ENCODE data around the gene FLT3. TPM values are rescaled to one million over a fixed set of nuclear protein-coding genes. Genes with fewer than 3 reads are reported as not detected.

Gene FLT3
- total and polyA plus RNA-seq, 2 donors (not counting 1 experiment from before 2014, with no cell fraction given) = 0.13 to 0.42 TPM

DNA sequence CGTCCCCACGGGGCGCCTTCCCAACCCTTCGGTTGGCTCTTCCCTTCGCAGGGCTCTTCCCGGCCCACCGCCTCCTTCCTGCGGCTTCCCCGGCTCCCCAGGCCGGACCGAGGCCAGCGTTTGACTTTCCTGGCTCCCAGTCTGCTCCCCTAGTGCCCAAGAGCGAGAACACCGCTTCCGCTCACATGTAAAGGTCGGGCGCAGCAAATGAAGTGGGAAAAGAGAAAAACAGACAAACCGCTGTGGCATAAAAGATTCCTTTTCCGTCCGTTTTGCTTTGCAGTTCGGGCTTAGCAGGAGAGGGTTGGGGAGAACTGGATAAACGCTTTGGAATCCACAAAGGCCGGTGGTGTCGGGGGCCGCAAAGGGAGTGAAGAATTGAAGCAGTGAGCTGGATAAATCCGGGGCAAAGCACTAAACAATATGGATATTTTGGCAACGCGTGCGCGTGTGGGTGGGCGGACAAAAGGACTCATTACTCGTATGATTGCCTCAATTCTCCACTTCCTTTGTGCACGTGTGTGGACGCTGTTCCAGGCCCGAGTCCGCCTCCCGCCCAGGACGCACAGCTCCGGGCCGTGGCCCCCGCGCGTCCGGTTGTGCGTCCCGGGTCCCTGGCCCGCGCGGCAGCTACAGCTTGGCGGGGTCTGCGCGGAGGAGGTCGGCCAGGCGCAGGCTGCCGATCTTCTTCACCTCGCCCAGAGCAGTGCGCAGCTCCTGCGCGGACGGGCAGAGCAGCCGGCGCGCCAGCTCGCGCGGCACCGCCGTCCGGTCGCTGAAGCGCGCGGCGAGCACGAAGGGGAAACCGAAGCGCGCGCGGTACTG is 122.7 kb downstream of the FLT3 start:
- intact Hi-C loops (cut with micrococcal nuclease) = no loop called here
- Histone ChIP-seq H3K9me3 (ENCODE audit: control extremely low read depth in 1 of 3, control insufficient read depth in 2 of 3, insufficient read depth in 1 of 3, low read length in 2 of 3) (peaks cover 0 to 17% (median 0%) of the 10 kb centered on the region in 3 donors), H3K4me1 (ENCODE audit: control insufficient read depth in 2 of 2, insufficient read depth in 2 of 2, low read length in 2 of 2) (peaks cover 46 to 51% of the 10 kb centered on the region in 2 donors), H3K27me3 (replicated peaks in 1 of 4; ENCODE audit: control extremely low read depth in 1 of 4, control insufficient read depth in 3 of 4, insufficient read depth in 4 of 4, low read length in 3 of 4) (peaks cover 0 to 86% (median 66%) of the 10 kb centered on the region in 4 experiments), H4K20me1 (ENCODE audit: control insufficient read depth, insufficient read depth, low read length, poor library complexity, severe bottlenecking) (no peaks in the 10 kb centered on the region), H2AFZ (ENCODE audit: insufficient read depth, low read depth, low read length, poor library complexity, severe bottlenecking) (no peak overlapping the region), H3K9ac (ENCODE audit: low read length) (no peak overlapping the region), H3K4me2 (replicated peaks; ENCODE audit: low read depth, low read length, poor library complexity, severe bottlenecking) (peak overlapping the region; percentile 66), H3K36me3 (replicated peaks in 1 of 2; ENCODE audit: control extremely low read depth in 1 of 2, control insufficient read depth in 1 of 2, extremely low read depth in 1 of 2, insufficient read depth in 2 of 2, low read length in 1 of 2) (no peaks in the 10 kb centered on the region), H3K4me3 (ENCODE audit: control extremely low read depth in 1 of 5, extremely low read depth in 1 of 5, insufficient read depth in 1 of 5, low read depth in 2 of 5, low read length in 4 of 5) (no peak overlapping the region), H3K27ac (ENCODE audit: low read length in 2 of 2) (no peak overlapping the region), H3K79me2 (ENCODE audit: control insufficient read depth, insufficient read depth, low read length) (no peaks in the 10 kb centered on the region)
- WGBS (ENCODE audit: insufficient coverage) = 6% methylated on average over 80 of the region's 80 CpGs
- POLR2A ChIA-PET = no interaction called here
- DNase-seq (peak; percentile 54), ATAC-seq (ENCODE audit: low read depth) (no peak)
- Mint-ChIP-seq H3K4me1 (peaks cover 39% of the 10 kb centered on the region), H3K27me3 (peaks cover 79% of the 10 kb centered on the region), H3K9me3 (ENCODE audit: insufficient read depth) (no peaks in the 10 kb centered on the region), H3K4me3 (peak overlapping the region; percentile 64), H3K27ac (no peak overlapping the region)
- TF ChIP-seq CTCF (IDR thresholded peaks at IDR 0.05) (no peak), EZH2 (IDR thresholded peaks at IDR 0.05; ENCODE audit: borderline replicate concordance, insufficient read depth, low read depth, low read length, poor library complexity, severe bottlenecking) (no peak)
- CTCF ChIA-PET = interaction anchor here (0.6 to 10.8 kb wide), 5 partner anchors 24 to 992 kb away, joined by 3 to 327 read pairs (median 5); no protein-coding TSS in a partner anchor
